ENCODE data around the gene NECTIN1. TPM values are rescaled to one million over a fixed set of nuclear protein-coding genes. Genes with fewer than 3 reads are reported as not detected.
A peak's percentile ranks its signal among the peaks of the same experiment; 100 is the strongest.

The NECTIN1 gene
- 12.1 TPM for polyA plus RNA-seq (2013, experiment 1 of 2; ENCODE audit: insufficient read length)
- 7.2 TPM for polyA plus RNA-seq (2013, experiment 2 of 2; ENCODE audit: insufficient read length)

GRCh38 chr11:119728651-119729580, at the start of gene NECTIN1:
NECTIN1 (minus strand) TSS chr11:119729200; CDS start chr11:119728553, 647 bp downstream.
- DNase-seq = peak; percentile 87

DNA sequence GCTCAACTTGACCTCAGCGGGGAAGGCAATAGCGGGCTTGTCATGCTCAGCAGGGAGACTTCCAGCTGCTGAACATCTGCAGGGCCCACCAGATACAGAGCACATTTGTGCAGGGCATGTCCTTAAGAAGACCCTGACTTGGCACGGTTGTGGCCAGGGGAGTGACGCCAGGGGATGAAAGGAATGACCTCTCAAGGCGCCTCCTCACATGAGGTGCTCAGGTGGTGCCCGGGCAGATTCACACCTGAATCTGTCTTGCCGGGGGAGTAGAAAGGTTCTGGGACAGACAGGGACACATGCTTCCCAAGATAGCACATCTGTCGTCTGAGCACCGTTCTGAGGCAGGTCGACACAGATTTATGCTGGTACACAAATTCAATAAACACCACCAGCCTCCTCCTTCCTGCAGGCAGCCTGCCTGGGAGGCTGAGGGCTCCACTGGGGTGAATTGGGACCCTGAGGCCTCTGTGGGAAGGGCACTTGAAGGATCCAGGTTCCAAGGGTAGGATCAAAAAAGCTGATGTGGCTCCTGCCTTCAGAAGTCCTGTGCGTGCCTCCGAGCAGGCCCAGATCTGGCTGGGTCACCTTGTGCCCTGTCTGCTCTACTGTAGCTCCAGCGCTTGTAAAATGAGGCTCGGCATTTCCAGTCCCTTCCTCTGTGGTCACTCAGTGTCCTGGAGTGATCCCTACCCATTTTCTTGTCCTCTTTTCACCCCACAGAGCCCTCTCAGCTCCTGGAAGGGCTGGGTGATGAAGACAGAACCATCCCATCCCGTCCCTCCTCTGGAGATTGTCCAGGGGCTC, 49.6 kb upstream of the NECTIN1 start:
- DNase-seq = no peak

DNA sequence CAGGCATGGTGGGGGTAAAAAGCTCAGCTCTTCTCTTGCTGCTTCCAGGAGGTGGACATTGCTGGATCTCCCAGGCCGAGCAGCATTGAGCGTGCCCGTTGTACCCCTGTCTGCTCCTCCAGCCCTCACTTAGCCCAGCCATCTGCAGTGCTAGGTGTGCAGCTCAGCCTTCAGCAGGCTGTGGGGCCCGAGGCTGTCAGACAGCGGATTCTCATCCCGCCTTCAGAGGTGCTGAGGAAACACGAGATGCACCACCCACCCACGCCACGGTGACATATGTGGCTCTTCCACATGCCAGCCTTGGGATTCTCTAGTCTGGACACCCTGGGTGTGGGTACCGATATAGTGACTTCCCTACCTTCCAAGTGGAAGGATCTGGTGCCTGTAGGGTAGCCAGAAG, 48.9 kb upstream of the NECTIN1 start:
- no peak for DNase-seq

GRCh38 chr11:119776651-119777050, 47.7 kb upstream of the NECTIN1 start:
- no peak for DNase-seq

DNA sequence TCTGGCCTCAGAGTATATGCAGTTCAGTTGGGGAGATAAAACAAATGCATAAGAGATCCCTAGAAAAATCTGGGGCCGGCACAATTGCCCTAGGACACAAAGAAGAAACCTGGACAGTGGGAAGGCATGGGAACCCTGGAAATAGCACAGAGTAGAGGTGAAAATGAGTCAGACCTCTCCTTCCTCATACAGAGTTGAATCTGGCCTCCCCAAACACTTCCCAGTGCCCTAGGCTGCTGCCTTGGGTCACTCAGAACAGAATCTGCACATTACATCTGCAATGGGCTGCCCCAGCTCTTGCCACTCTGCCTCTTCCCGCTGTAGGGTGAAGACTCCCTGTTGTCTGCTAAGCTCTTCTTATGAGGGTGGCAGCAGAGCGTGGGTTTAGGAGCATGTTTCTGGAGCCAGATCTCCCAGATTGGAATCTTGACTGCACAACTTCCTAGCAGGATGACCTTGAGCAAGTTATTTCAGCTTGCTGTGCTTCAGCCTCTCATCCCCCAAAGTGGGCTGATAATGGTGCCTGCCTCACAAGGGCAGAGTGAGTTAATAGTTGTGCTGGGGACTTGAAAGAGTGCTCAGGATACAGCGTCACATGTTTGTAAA, 47.1 kb upstream of the NECTIN1 start:
- no peak for DNase-seq

- peak; percentile 55 for DNase-seq
These were observed 45.3 kb upstream of the NECTIN1 start for GRCh38 chr11:119774172-119774763.

DNA sequence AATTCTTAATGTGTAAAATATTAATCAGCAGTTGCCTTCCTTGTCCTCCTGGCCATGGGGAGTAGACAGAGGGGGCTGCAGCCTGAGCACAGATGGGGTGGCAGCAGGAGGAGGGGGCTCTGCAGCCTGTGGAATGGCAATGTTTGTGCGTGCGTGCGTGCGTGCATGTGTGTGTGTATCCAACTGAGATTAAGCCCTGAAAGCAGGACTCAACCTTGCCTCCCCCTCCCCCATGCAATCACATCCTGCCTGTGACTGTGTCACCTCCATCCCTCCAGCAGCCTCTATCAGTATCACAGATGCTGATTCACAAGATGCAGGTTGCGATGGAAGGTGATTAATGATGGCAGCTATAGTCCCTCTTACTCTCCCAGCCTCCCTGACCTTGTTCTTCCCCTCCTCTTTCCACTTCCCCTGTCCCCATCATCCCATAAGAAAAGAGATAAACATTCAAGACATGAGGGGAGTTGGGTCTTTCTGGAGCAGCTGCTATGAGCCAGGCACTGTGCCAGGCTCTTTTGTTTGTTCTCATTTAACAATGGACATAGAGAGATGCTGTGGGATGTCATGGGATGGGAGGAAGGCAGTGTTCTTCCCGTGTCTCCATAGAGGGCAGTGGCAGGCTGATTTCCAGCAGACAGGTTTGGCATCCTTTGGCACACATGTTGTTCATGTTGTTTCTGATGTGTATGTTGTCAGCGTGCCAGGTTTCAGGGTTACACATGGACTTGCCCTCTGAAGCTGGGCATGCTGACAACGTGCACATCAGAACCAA, 43.8 kb upstream of the NECTIN1 start:
- DNase-seq = no peak

DNA sequence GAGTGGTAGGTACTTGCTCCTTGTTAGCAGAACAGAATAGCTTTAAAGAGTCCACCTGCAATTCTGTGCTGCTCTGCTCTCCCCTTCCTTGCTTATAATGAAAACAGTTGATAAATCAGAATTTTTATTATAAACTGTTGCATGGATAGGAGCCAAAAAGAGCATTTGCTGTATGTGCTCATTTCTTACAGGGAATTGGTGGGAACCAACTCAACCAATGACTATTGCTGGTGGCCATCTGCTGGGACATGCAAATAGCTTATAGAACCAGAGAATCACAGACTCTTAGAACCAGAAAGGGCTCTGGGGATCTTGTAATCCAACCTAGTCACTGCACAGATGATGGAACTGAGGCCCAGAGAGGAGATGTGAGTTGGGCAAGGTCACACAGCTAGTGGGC, 43.1 kb upstream of the NECTIN1 start:
- DNase-seq = no peak

GRCh38 chr11:119771172-119771770, 42.3 kb upstream of the NECTIN1 start:
- no peak for DNase-seq

- no peak for DNase-seq
These were observed 36.6 kb upstream of the NECTIN1 start for GRCh38 chr11:119765628-119766027.

GRCh38 chr11:119764108-119764868, 35.3 kb upstream of the NECTIN1 start:
- DNase-seq = peak; percentile 72

GRCh38 chr11:119763071-119763728, 34.2 kb upstream of the NECTIN1 start:
- peak; percentile 11 for DNase-seq

- no peak for DNase-seq
These were observed 30.9 kb upstream of the NECTIN1 start for GRCh38 chr11:119759747-119760412.

DNA sequence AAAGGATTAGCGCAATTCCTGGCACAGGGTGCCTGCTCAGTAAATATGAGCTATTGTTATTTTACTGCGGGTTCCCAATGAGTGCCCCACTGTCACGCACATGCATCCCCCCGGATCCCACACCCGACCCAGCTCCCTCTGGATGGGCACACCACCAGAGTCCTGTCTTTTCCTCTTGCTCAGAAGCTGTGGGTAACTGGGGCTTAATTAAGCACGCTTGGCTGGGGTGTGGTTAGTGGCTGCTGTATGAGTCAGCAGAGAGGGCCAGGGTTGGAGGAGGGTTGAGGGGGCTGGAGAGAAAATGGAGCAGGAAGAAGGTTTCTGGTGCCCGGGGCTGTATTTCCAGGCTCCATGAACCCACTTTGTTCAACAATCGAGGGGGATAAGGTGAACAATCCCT, 30.3 kb upstream of the NECTIN1 start:
- DNase-seq = peak; percentile 81

GRCh38 chr11:119758291-119758690, 29.3 kb upstream of the NECTIN1 start:
- DNase-seq = peak; percentile 72

DNA sequence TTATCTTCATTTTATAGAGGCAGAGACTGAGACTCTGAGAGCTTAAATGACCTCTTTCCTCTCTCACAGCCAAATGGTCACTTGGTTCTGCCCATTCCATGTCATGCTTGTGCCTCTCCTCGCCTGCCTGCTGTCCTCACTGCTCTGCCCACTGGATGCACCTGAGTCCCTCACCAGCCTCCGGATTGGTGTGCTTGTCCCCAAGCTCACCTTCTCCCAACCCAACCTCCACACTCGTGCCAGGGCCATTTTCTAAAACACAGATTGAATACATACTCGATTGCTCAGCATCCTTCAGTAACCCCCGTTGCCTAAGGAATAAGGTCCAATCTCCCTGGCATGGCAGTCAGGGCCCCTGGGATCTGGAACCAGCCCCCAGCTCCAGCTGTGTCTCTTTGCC, 28.4 kb upstream of the NECTIN1 start:
- DNase-seq = no peak

DNA sequence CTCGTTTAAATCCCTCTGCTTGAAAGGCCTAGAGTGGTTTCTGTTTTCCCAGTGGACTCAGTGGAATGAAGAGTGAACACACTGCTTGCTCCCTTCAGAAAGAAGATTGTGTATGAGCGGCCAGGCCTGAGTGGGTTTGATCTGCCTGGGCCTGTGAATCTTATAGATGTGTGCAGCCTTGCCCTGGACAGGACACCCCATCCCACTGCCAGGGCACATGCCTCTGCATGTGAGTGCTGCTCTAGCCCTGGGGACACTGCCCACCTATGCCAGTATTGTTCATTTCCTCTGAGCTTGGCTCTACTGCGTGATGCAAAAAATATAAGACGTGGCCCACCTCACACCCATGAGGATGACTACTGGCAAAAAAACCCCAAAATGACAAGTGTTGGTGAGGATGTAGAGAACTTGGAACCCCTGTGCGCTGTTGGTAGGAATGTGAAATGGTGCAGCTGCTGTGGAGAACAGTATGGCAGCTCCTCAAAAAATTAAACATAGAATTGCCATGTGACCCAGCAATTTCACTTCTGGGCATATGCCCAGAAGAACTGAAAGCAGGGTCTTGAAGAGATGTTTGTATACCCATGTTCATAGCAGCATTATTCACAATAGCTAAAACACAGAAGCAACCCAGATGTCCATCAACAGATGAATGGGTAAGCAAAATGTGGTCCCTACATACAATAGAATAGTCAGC, 27.3 kb upstream of the NECTIN1 start:
- no peak for DNase-seq

DNA sequence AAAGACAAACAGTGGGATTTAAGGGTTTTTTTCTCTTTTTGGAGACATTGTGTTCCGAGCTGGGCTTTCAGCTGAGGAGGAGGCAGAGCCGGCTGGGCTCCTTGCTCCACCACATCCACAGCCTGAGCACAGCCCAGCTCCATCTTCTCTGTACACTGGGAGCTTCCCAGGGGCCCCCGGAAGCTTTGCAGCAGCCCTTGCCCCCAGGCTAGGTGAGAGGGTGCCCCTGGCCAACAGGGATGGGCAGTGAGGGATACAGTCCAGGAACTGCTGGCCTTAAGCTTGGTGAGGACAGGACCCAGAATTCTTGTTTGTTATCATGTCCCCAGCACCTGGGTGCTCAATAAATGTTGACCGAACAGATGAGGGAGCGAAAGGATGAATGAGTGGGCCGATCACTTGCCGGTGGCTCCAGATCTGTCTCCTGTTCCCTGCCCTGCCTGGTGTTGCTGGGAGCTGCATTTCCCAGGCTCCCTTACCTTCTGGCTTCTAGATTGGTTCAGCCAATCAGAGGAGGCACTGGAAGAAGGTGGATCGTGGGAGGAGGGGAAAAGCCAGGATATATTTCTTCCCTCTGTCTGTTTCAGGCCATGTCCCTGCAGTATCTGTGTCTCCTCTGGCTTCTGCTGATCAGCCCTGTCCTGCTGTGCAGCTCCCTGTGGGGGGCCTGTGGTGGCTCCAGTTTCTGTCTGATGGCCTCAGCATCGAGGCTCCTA, 26.5 kb upstream of the NECTIN1 start:
- peak; percentile 9 for DNase-seq

Data from fibroblast of skin of back (primary cell).